CD4-positive, alpha-beta T cell treated with Interleukin-6 at 100 ng/mL for 8 hours (primary cell): Measurements from ENCODE around the gene FOXD4L1.
"Not testable (repeated sequence)": the region's sequence is repeated elsewhere in the genome, so short reads cannot be mapped to it uniquely, and the experiment has no call there.

Experiments used
- DNase-seq: peaks from one replicate; pipeline ENCODE4 v3.0.0-alpha.2; 2020; ENCODE audit warnings: mixed read lengths, low spot score

FOXD4L1 gene

GRCh38 chr2:113498365-113498764 lies at the start of gene FOXD4L1:
TSS of gene FOXD4L1 (plus strand) at chr2:113498665. CDS start at chr2:113499257, 592 bp downstream.
- not testable (repeated sequence) for DNase-seq

- not testable (repeated sequence) for DNase-seq
Measured at GRCh38 chr2:113465770-113466169, 32.7 kb upstream of the FOXD4L1 start.

GRCh38 chr2:113476688-113477368 lies 21.6 kb upstream of the FOXD4L1 start:
- not testable (repeated sequence) for DNase-seq

DNA sequence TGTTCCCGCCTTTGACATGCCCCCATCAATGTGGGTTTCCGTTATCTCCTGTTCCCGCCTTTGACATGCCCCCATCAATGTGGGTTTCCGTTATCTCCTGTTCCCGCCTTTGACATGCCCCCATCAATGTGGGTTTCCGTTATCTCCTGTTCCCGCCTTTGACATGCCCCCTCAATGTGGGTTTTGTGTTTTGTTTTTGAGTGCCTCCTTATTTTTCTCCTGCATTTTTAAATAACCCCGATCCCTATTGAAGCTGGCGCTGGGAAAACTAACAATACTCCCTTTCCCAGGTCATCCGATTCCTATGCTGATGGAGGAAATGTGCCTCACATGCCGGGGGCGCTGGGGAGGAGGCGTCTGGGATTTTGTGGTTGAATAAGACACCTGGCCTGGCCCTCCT lies 1.9 kb upstream of the FOXD4L1 start:
- DNase-seq = not testable (repeated sequence)

GRCh38 chr2:113499019-113499885 lies 787 bp downstream of the FOXD4L1 start:
- not testable (repeated sequence) for DNase-seq

GRCh38 chr2:113499886-113500722 lies 1.6 kb downstream of the FOXD4L1 start:
- DNase-seq = not testable (repeated sequence)

DNA sequence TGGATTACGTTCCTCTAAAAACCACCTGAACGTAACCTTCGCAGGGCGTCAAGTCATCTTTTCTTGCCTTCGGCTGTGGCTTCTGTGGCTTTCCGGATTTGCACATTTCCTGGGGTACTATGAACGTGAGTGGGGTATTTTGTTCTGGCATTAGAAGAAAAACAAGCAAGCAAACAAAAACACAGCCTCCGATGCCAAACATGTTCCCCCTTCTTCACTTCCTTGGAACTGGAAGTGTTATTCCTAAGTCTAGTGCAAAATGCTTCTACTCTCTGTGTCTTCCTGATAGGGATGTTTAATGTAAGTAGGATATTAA lies 2.2 kb downstream of the FOXD4L1 start:
- DNase-seq = not testable (repeated sequence)

- DNase-seq = not testable (repeated sequence)
Measured at GRCh38 chr2:113502216-113503093, 4.0 kb downstream of the FOXD4L1 start.

DNA sequence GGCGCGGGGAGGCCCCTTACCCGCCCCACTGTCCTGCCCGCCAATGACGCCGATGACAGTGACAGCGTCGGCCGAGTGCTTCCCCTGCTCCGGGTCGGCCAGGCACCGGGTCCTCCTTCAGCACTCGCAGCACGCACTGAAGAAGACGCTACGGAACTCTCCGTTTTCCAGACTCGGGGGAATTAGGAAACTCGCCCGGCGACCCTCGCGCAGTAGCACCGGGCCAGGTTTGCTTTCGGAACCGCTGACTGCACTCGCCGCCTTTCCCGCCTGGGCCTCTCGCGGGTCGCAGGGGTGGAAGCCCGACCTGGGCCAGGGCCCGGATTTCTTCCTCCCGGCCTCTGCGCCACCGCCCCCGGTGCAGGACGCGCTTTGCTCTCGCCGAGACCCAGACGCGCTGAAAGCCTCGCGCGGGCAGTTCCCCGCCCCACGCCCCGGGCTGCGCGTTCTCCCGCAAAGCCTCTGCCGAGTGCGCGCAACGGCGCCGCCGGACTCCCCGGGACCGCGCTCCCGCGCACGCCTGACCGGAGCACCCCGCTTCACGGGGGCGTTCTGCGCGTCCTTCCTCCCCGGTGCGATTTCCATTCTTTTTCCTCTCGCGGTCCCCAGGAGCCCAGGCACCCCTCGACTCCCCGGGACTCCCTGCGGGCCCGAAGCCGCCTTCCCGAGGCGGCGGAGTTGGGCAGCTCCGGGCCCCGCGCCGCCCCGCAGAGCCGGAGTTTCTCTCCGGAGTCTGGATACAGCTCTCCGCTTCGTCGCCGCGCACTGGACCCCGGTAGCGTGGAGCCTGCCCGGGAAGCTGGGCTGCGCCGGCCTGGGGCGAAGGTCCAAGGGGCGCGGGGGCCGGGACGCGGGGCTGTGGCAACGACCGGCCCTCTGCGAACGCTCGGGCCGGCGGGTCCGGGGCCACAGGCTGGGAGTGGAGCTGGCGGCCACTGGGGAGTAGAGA lies 4.9 kb downstream of the FOXD4L1 start:
- peak; percentile 8 for DNase-seq

GRCh38 chr2:113504081-113504480 lies 5.6 kb downstream of the FOXD4L1 start:
- not testable (repeated sequence) for DNase-seq

DNA sequence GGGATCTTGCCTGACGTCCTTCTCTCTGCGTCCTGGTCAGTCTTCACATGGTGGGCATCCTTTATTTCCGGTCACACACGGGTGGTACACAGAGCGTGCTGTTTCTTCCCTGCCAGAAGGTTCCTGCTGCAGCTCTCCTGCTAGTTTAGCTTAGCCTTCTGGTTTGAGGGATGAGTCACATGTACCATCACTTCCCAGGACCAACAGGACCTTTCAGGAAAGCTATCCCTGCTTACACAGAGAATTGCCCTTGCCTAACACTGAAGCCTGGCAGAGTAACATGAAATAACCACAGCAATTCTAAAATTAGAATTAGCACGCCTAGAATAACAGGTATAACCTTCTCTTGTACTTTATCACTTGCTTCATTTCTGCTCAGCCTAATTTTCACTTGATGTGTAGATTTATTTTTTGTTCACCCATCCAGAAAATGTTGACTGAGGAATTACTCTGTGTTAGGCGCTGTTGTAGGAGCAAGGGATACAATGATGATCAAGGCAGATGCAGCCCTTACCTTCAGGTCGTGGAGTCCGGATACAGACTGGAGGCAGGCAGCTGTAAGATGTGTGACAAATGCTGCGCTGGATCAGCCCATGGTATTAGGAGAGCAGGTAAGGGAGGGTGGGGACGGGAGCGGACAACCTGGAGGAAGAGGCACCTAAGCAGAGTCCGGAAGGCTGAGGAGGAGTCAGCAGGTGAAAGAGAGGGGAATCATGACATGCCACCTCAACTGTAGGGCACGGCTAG lies 9.1 kb downstream of the FOXD4L1 start:
- not testable (repeated sequence) for DNase-seq

- not testable (repeated sequence) for DNase-seq
Measured at GRCh38 chr2:113508187-113508586, 9.7 kb downstream of the FOXD4L1 start.

DNA sequence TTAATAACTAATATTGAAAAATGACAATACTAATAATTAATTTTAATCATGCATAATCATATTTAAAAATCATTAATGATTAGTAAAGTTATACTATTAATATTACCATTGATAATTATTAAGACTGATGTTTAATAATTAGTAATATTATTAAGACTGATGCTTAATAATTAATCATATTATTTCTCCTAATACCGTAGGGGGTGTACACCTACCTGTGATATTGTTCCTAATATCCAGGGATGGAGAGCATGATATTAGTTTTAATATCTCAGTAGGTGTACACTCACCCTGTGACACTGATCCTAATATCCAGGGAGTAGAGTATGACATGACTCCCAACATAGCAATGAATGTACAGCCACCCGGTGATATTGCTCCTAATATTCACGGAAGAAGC lies 12.4 kb downstream of the FOXD4L1 start:
- DNase-seq = not testable (repeated sequence)

DNA sequence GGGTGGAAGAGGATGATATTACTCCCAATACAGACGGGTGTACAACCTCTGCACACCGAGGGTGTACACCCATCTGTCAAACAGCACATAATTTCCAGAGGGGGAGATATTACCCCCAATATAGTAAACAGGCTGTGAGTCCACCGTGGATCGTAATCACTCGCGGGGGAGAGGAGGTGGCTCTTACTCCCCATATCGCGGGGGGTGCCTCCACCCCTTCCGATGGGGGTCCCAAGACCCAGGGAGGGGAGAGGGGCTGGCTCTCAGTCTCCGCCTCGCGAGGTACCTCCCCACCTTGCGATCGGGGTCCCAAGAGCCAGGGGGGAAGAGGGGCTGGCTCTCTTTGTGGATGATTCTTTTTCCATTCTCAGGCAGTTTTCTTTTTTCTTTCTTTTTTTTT lies 13.4 kb downstream of the FOXD4L1 start:
- DNase-seq = not testable (repeated sequence)

DNA sequence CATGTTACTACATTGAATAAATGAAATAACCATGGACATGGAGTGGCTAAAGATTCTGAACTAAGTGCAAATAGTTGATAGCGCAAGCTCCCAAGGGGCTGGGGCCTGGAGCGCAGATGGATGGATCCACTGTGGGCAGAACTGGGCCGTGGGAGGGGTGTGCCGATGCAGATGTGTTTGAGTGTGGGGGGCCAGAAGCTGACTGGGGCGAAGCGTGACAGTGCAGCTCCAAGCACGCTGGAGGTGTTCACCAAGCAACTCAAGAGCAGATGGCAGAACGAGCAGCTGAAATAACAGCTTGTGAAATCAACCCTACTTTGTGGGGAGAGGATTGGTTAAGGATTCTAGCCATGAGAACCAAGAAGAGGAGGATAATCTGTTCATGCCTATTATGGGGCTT lies 17.0 kb downstream of the FOXD4L1 start:
- not testable (repeated sequence) for DNase-seq

DNA sequence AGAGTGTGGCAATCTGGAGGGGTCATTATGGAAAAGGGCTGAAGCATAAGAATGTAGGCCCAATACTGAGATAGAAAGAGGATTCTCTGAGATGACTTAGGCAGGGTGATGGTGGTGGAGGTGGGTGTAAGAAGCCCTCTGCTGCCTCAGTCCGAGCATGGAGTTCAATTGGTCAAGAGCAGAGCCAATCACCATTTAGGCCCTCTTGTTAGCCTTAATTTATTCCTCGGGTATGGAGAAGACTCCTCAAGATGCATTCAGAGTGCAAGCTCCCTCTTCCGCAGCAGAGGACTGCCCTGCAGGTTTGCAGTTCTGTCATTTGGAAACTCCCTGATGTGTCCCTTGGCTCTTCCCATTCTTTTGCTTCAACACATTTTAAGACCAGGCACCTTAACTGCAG lies 17.5 kb downstream of the FOXD4L1 start:
- not testable (repeated sequence) for DNase-seq

DNA sequence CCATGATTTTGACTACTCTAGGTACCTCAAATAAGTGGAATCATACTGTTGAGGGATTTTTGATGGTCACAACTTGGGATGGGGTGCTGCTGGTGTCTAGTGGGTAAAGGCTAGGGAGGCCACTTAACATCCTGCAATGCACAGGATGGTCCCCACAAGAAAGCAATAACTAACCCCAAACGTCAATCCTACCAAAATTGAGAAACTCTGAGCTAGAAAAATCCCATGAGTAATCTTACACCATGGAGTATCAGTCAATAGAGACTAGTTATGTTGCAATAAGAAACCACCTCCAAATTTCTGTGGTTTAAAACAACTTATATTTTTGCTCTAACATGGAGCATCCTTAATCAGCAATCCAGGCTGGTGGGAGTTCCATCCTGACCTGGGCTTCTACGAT lies 18.6 kb downstream of the FOXD4L1 start:
- DNase-seq = not testable (repeated sequence)

GRCh38 chr2:113520837-113521236 lies 22.4 kb downstream of the FOXD4L1 start:
- DNase-seq = not testable (repeated sequence)

DNA sequence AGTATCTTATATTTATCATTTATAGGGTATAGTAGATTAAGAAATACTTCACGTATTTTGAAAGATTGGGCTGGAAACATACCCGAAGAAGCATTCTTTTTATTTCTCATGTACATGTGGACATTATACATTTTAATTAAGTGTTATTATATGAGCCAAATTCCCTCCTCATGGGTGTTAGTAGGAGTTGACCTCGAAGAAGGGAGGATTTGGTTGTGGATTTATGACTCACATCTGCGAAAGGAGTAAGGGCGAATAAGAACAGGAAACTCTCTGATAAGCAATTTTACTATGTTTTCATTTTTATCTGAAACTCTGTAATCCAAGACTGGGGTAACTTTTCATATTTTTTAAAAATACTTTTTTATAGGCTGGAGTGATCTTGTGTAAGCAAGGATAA lies 23.0 kb downstream of the FOXD4L1 start:
- not testable (repeated sequence) for DNase-seq
